M059J (cell line): ENCODE measurements around the gene FNTB. TPM values are rescaled to one million over a fixed set of nuclear protein-coding genes. Genes with fewer than 3 reads are reported as not detected.

ENCODE experiments used
- DNase-seq: peaks from one replicate; pipeline ENCODE4 v3.0.0-alpha.2; 2012; ENCODE audit warnings: low read depth
- total RNA-seq: library from RNA; depleted of rRNA; stranded (reverse); fragments of >200 nt; shearing (Covaris generic); gene quantifications from 2 replicates; pipeline ENCODE4 v1.2.3, GENCODE V29; 2014

Gene FNTB
- total RNA-seq, 1 experiment from 2014 or later = 23.7 TPM

GRCh38 chr14:65052832-65053231, 66.1 kb downstream of the FNTB start:
- no peak for DNase-seq

GRCh38 chr14:65053466-65053865, 66.8 kb downstream of the FNTB start:
- no peak for DNase-seq

- no peak for DNase-seq
These were observed 67.9 kb downstream of the FNTB start for GRCh38 chr14:65054471-65055085.

GRCh38 chr14:65057695-65058094, 71.0 kb downstream of the FNTB start:
- no peak for DNase-seq

DNA sequence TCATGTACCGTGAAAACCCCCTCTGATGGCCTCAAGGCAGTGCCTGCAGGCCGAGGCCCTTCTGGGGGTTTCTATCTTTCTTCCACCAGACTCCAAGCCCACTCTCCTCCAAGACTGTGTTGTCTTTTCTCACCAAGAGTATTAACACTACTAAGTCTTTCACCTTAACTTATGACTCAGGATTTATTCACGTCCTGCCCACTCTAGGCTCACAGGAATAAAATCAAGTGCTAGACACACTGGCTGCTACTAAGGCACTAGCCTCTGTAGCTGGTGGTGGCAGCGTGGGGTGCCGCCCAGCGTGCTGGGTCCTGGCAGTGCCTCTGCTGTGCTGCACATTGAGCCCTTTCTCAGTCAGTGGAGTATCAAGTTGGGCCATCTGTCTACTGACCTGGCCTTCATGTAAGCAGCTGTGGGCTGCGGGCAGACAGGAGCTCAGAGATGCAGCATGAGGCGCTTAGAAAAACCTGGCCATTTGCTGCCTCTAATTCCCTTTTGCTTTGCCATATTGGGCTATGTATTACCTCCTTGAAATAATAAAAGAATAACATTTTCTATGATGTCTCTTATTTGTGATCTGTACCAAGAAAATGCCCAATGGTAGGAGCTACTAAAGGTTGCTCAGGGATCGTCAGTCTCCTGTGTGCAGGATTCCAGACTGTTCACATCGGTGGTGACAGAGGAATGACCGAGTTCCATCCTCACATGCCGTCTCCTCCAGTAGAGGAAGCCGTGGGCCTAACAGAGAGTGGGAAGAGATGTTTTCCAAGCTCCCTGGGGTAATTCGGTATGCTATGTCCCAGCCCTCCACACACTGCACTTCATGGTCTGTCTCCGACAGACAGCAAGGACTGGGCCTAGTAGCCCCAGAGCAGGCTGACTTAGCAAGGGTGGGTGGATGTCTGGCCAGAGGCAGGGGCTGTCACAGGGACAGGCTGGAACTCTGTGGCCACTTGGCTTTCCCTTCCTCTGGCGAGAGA, 75.7 kb downstream of the FNTB start:
- peak; percentile 41 for DNase-seq

GRCh38 chr14:65065719-65066118, 79.0 kb downstream of the FNTB start:
- no peak for DNase-seq

GRCh38 chr14:65069874-65070413, 83.2 kb downstream of the FNTB start:
- DNase-seq = no peak

DNA sequence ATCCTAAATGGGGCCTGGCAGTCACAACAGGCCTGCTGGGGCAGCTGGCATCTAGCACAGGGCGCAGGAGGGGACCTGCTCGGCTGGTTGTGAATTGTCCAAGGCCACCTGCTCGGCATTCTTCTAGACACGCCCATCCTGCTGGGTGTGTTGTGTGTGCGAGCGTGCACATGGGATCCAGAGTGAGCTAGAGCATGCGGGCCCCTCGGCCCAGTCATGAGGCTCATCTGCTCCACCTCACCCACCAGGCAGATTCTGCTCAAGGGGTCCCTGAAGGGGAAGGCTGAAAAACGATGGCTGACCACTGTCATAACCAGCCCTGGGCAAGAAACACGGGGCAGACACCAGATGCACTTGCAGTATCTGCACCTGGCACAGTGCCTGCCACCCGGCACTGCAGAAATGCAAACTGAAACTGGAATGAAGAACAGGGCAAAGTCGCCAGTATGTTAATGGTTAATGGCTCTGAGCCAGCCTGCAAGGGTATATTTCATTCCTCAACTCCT, 83.8 kb downstream of the FNTB start:
- no peak for DNase-seq

- no peak for DNase-seq
These were observed 84.8 kb downstream of the FNTB start for GRCh38 chr14:65071544-65071943.

- no peak for DNase-seq
These were observed 85.6 kb downstream of the FNTB start for GRCh38 chr14:65072256-65072655.

DNA sequence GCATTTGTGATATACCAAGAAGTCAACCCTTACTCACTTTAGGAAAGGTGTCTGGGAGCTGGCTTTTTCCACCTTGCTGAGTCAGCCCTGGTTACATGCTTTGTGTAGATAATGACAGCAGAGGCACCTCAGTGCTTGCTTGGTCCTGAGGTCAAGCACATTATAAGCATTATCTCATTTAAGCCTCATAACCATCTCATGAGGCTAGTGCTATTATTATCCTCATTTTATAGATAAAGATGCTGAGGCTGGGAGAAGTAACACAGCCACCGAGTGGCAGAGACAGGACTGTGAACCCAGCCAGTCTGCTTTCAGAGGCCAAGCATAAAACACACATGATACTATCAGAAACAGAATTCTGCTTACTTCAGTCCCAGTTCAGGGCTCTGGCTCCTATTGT, 86.2 kb downstream of the FNTB start:
- DNase-seq = no peak

DNA sequence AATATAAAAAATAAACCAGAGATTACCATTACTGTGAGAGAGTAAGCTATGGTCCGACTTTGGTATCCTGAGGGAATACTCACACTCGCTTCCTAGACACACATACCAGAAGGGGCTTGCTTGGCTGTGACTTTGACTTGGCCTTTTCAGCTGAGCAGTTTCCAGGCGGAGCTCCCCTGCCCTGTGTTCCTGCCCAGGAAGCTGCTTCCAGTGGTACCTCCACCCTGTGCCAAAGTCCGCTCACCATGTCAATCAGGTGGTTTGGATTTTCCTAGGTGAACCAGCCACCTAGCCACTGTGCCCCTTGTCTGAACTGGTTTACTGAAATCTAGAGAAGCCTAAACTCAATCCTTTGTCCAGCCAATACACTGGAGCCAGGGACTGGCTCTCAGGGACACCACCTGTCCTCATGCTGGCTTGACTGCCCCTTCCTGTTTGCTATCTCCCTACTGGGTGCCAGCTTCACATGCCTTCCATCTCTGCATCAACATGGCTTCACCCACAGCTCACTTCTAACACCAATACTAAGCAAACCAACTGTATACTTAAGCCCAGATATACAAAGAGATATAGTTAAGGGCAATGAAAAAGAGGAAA, 87.0 kb downstream of the FNTB start:
- DNase-seq = no peak

DNA sequence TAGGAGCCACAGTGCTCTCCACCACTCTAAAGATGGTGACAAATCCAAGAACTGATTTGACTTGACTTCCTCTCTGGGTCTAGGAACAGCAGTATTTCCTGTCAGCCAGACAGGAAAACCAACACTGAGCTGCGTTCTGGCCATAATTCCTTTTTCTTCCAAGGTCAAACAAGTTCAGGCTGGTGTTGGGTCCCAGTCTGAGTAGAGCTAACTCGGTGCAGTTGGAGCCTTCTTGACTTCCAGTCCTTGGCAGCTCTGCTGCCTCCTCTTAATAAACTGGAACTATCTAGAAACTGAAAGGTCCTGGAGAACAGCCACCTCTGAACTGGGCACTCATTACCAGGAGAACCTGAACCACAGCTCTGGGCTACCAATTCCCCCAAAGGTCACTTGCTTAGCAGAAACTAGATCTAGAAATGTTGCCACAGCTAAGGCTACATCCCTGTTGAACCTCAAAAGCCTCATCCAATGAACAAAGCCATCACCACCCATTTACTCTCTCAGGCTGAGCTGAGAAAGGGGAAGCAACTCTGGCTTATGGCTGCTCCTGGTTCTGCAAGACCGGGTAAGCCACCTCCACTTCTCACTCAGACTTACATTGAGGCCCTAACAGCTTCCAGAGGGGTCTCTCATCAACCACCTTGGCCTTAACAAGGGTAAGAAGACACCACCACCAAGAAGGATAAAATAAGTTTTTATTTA, 87.9 kb downstream of the FNTB start:
- DNase-seq = no peak

- no peak for DNase-seq
These were observed 89.1 kb downstream of the FNTB start for GRCh38 chr14:65075628-65076325.

DNA sequence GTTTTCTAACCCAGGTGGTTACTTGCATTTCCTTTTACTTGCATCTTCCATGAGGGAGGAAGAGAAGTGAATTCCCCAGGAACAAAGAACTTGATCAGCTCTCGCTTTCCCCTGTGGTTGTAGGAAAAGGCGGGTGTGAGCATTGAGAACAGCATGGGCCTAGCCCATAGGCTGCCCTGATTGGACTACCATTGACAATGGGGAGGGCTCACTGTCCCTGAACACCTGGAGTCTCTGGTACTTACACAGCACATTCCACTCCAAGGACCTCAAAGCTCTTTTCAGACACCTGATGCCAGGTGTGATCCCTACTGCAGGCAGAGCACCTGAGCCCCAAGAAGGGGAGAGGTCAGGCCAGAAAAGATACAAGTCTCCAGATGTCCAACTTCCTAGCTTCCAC, 90.6 kb downstream of the FNTB start:
- no peak for DNase-seq

DNA sequence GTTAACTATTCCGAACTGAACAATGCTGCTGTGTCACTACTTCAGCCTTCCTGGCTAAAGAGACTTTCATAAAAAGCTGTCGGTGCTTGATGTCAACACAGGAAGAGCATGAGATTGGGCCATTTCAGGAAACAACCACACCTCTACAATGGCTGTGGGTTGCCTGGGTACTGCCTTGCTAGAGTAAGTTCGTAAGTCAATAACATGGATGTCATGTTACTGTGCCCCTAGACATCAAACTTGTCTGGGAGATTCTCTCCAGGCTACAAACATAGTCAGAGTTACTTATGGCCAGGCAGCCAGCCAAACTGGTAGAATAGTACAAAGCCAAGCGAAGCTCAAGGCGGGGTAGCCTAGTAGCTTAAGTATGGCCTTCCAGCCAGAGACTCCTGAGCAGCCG, 92.5 kb downstream of the FNTB start:
- DNase-seq = no peak

DNA sequence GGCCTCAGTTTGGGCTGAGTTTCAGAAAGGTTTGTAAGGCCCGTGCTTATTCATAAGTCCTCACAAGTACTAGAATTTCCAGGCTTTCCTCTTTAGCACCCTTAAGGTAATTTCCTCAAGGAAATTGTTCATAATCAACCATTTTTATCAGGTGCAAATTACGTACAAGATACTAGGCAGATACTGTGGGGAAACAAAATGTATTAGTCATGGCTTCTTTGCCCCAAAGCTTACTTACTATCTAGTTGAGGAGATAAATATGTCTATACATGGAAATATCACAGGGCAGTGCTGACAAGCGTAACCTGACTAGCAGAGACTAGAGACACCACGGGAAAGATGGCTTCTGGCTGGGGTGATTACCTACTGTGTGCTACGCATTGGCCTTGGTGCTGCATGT, 93.1 kb downstream of the FNTB start:
- DNase-seq = no peak

- peak; percentile 33 for DNase-seq
These were observed 94.5 kb downstream of the FNTB start for GRCh38 chr14:65080960-65081747.

- DNase-seq = no peak
These were observed 96.2 kb downstream of the FNTB start for GRCh38 chr14:65082930-65083329.
